ENCODE measurements around the gene PLEKHA5.

Gene PLEKHA5

DNA sequence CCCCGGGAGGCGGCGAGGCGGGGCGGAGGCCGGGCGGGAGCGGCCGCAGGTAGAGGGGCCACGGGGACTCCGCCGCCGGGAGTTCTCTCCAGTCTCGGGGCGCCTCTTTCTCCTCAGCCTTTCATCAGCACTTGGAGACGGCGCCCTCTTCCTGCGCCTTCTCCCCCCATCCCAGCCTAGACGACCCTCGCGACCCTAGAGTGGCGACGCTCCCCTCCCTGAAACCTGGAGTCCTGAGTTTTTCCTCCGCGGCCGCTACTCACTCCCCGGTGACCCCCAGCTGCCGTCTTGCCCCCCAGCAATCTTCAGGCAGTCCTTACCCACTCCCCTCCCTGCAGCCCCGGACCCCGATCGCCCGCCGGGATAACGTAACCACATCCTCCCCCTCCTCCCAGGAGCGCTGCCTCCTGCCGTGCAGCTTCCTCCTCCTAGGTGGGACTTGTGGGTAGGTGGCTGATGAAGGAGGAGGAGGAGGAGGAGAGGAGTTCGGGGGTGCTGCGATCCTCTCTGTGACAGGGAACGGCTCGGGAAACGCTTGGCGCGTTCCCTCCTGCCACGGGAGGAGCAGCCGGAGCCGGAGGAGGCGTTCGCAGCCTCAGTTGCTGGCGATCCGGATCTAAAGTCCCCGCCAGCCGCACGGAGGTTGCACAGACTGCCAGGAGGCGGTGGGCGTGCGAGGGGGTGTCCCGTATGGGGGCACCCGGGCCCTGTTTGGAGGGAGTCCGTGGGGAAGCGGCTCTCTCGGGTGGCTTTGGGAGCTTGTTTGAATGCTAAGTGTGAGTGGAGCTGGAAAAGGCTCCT is 891 bp downstream of the PLEKHA5 start:
- TF ChIP-seq, protein P1, sequence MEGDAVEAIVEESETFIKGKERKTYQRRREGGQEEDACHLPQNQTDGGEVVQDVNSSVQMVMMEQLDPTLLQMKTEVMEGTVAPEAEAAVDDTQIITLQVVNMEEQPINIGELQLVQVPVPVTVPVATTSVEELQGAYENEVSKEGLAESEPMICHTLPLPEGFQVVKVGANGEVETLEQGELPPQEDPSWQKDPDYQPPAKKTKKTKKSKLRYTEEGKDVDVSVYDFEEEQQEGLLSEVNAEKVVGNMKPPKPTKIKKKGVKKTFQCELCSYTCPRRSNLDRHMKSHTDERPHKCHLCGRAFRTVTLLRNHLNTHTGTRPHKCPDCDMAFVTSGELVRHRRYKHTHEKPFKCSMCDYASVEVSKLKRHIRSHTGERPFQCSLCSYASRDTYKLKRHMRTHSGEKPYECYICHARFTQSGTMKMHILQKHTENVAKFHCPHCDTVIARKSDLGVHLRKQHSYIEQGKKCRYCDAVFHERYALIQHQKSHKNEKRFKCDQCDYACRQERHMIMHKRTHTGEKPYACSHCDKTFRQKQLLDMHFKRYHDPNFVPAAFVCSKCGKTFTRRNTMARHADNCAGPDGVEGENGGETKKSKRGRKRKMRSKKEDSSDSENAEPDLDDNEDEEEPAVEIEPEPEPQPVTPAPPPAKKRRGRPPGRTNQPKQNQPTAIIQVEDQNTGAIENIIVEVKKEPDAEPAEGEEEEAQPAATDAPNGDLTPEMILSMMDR (IDR thresholded peaks at IDR 0.05), result no peak
- Histone ChIP-seq H3K27me3 (peaks cover 59% of the 10 kb centered on the region), H3K27ac (no peak overlapping the region), H3K4me1 (ENCODE audit: control insufficient read depth in 1 of 2, insufficient read depth in 1 of 2, low read depth in 1 of 2, low read length in 1 of 2) (peaks cover 9 to 16% of the 10 kb centered on the region in 2 experiments), H3K36me3 (no peaks in the 10 kb centered on the region), H3K9me3 (no peaks in the 10 kb centered on the region), H3K4me3 (ENCODE audit: low read depth in 1 of 2, low read length in 1 of 2) (peak overlapping the region; percentile 47 to 60)

DNA sequence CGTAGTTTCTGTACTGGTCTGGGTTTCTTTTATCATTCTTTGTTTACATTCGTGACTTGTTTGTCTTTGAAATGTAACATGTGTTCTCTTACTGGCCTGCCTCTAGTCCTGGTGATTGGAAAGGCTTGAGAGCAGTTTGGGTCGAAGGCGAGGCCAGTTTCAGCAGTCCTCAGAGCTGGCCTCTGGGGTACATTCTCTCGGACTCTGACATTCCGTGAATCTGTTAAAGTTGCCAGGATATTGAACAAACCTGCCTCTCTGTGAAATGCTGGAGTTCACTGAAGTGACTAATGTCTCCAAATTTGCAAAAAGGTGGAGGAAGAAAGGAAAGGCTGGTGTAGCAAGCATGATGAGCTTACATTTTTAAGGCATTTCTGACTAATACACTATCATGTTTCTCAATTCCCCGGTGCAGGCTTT is 1.5 kb downstream of the PLEKHA5 start:
- peak overlapping the region; percentile 47 to 60 for H3K4me3 ChIP-seq (ENCODE audit: low read depth in 1 of 2, low read length in 1 of 2)
- H3K27ac ChIP-seq, result no peak overlapping the region
- no peaks in the 10 kb centered on the region for H3K9me3 ChIP-seq
- TF ChIP-seq, protein P1 (IDR thresholded peaks at IDR 0.05), result no peak
- H3K27me3 ChIP-seq, result peaks cover 59% of the 10 kb centered on the region
- H3K4me1 ChIP-seq (ENCODE audit: control insufficient read depth in 1 of 2, insufficient read depth in 1 of 2, low read depth in 1 of 2, low read length in 1 of 2), result peaks cover 9 to 16% of the 10 kb centered on the region in 2 experiments
- H3K36me3 ChIP-seq, result no peaks in the 10 kb centered on the region

DNA sequence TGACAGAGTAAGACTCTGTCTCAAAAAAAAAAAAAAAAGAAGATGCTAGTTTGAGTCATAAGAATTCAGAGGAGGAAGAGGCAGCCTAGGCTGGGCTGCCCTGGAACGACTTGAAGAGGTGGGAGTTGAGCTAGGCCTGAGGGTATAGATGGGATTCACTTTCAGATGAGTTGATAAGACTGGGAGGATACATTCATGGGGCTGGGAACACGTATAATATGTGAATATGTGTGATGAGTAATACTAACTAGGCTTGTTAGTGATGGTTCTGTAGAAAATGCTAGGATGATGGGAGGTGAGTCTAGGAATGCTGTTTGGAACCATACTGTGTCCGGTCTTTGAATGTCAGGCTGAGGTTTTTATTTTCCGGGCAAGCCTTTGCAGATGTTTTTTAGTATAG is 9.0 kb downstream of the PLEKHA5 start:
- TF ChIP-seq, protein P1 (IDR thresholded peaks at IDR 0.05), result no peak
- Histone ChIP-seq H3K27me3 (no peaks in the 10 kb centered on the region), H3K27ac (no peak overlapping the region), H3K36me3 (no peaks in the 10 kb centered on the region), H3K9me3 (no peaks in the 10 kb centered on the region), H3K4me3 (ENCODE audit: low read depth in 1 of 2, low read length in 1 of 2) (no peak overlapping the region), H3K4me1 (ENCODE audit: control insufficient read depth in 1 of 2, insufficient read depth in 1 of 2, low read depth in 1 of 2, low read length in 1 of 2) (no peaks in the 10 kb centered on the region)

DNA sequence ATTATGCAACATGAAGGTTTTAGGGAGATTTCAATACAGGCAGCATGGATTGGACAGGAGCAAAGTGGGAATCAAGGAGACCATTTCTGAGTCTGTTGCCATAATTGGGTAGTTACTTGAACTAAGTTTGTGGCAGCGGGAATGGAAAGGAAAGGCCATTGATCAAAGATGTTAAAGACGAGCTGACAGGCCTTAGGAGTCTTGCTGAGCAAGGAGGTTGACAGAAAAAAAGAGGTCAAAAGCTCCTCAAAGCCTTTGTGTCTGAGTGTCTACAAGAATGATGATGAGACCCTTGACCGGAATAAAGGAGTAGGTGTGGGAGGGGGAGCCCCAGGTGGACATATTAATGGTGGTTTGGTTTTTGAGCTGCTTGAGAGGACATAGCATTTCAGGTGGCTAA is 9.4 kb downstream of the PLEKHA5 start:
- no peak overlapping the region for H3K4me3 ChIP-seq (ENCODE audit: low read depth in 1 of 2, low read length in 1 of 2)

DNA sequence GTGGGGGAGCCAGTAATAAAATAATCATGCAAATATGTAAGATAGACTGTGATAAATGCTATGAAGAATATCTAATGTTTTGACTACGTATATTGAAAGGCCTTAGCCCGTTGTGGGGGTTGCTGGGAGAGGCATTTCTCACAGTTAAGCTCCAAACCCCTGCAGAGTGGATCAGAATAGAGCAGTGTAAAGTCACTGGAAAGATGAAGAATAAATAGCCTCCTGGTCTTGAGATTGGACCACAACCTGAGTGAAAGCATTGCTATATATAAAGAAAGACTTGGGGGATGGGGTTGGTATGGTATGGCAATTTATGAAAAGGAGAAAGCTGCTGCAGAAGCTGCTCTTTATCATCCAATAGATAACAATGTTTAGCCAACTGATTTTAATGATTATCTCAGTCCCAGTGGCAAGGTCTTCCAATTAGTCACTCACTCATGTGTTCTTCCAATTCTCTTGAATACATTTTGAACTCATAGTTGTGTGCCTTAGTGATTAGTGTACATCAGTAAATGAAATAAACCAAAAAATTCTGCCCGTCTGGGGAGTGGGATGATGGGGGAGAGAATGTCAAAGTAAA is 10.2 kb downstream of the PLEKHA5 start:
- H3K27me3 ChIP-seq, result no peaks in the 10 kb centered on the region
- no peaks in the 10 kb centered on the region for H3K4me1 ChIP-seq (ENCODE audit: control insufficient read depth in 1 of 2, insufficient read depth in 1 of 2, low read depth in 1 of 2, low read length in 1 of 2)
- no peak overlapping the region for H3K27ac ChIP-seq
- no peaks in the 10 kb centered on the region for H3K9me3 ChIP-seq
- no peaks in the 10 kb centered on the region for H3K36me3 ChIP-seq
- TF ChIP-seq, protein P1 (IDR thresholded peaks at IDR 0.05), result no peak
- no peak overlapping the region for H3K4me3 ChIP-seq (ENCODE audit: low read depth in 1 of 2, low read length in 1 of 2)

More for the DNA sequence above, 9.4 kb downstream of the PLEKHA5 start:
- no peak overlapping the region for H3K27ac ChIP-seq
- H3K27me3 ChIP-seq, result no peaks in the 10 kb centered on the region
- H3K4me1 ChIP-seq (ENCODE audit: control insufficient read depth in 1 of 2, insufficient read depth in 1 of 2, low read depth in 1 of 2, low read length in 1 of 2), result no peaks in the 10 kb centered on the region
- TF ChIP-seq, protein P1 (IDR thresholded peaks at IDR 0.05), result no peak
- H3K36me3 ChIP-seq, result no peaks in the 10 kb centered on the region
- no peaks in the 10 kb centered on the region for H3K9me3 ChIP-seq
